ENCODE results near the gene TLCD5. TPM values are rescaled to one million over a fixed set of nuclear protein-coding genes. Genes with fewer than 3 reads are reported as not detected.

Gene TLCD5
- total RNA-seq, 1 experiment from 2014 or later, result 7.1 TPM

DNA sequence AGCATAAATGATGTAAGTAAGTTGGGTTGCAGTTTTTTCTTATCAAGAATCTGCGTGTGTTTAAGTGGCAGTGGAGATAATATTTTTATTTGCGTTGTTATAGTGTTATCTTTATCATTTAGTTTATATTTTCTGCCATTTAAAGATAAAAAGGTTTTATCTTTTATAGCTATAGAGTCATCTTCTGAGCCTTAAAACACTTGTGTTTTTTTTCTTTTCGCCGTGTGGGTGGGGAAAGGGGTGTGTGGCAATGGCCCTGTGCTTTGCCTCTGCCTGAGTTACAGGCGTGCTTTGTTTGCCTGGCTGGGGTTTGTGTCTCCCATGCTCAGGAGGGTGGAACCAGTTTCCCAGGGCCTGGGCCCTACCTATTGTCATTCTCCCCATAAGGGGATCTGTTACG lies 27.3 kb downstream of the TLCD5 start:
- Histone ChIP-seq H3K23ac (ENCODE audit: insufficient read length, low read depth, low read length) (no peak overlapping the region), H3K4me1 (ENCODE audit: insufficient read depth, low read length) (no peaks in the 10 kb centered on the region; the same call in 1 of the 2 replicates), H2BK15ac (ENCODE audit: low read depth, low read length) (no peak overlapping the region), H2AFZ (ENCODE audit: low read length) (no peak overlapping the region), H3K9ac (ENCODE audit: extremely low read depth, insufficient read length, low read length) (no peak overlapping the region), H4K91ac (ENCODE audit: insufficient read length, low read depth, low read length) (no peak overlapping the region), H3K4ac (ENCODE audit: low read depth, low read length) (no peak overlapping the region), H3K27ac (ENCODE audit: insufficient read length, low read depth, low read length) (no peak overlapping the region), H3K79me2 (ENCODE audit: insufficient read depth, low read length) (peaks cover 10% of the 10 kb centered on the region; the same call in 1 of the 2 replicates), H2BK120ac (ENCODE audit: low read depth, low read length, poor library complexity, severe bottlenecking) (no peak overlapping the region), H2BK20ac (ENCODE audit: low read depth, low read length, poor library complexity, severe bottlenecking) (no peak overlapping the region), H4K20me1 (ENCODE audit: control insufficient read depth, insufficient read depth, insufficient read length) (no peaks in the 10 kb centered on the region), H3K23me2 (ENCODE audit: insufficient read length, low read depth, low read length, poor library complexity, severe bottlenecking) (no peaks in the 10 kb centered on the region), H3K9me3 (ENCODE audit: control insufficient read depth, low read depth, low read length) (no peaks in the 10 kb centered on the region), H4K5ac (ENCODE audit: insufficient read length, low read depth, low read length) (no peak overlapping the region), H2AK5ac (ENCODE audit: insufficient read length, low read length) (no peak overlapping the region), H3T11ph (ENCODE audit: low read length) (no peak overlapping the region), H3K18ac (ENCODE audit: insufficient read length, low read depth, low read length) (no peak overlapping the region), H3K79me1 (ENCODE audit: insufficient read depth, low read depth, low read length, poor library complexity, severe bottlenecking) (peaks cover 10% of the 10 kb centered on the region), H4K8ac (replicated peaks; ENCODE audit: insufficient read length, low read depth, low read length) (no peak overlapping the region), H2BK12ac (ENCODE audit: insufficient read length, low read depth, low read length) (no peak overlapping the region), H3K27me3 (ENCODE audit: insufficient read depth, low read length) (no peaks in the 10 kb centered on the region), H2BK5ac (ENCODE audit: insufficient read length, low read length) (no peak overlapping the region), H3K56ac (ENCODE audit: insufficient read length, low read depth, low read length) (no peak overlapping the region), H3K14ac (ENCODE audit: insufficient read depth, low read length) (no peak overlapping the region), H3K4me2 (ENCODE audit: insufficient read depth, insufficient read length, low read length) (no peak overlapping the region)
- no peak overlapping the region for H3K27ac Mint-ChIP-seq
- H3K9me3 Mint-ChIP-seq, result no peaks in the 10 kb centered on the region
- no peak overlapping the region for H3K4me3 Mint-ChIP-seq
- H3K27me3 Mint-ChIP-seq (ENCODE audit: low read depth), result no peaks in the 10 kb centered on the region
- TF ChIP-seq, protein P1, sequence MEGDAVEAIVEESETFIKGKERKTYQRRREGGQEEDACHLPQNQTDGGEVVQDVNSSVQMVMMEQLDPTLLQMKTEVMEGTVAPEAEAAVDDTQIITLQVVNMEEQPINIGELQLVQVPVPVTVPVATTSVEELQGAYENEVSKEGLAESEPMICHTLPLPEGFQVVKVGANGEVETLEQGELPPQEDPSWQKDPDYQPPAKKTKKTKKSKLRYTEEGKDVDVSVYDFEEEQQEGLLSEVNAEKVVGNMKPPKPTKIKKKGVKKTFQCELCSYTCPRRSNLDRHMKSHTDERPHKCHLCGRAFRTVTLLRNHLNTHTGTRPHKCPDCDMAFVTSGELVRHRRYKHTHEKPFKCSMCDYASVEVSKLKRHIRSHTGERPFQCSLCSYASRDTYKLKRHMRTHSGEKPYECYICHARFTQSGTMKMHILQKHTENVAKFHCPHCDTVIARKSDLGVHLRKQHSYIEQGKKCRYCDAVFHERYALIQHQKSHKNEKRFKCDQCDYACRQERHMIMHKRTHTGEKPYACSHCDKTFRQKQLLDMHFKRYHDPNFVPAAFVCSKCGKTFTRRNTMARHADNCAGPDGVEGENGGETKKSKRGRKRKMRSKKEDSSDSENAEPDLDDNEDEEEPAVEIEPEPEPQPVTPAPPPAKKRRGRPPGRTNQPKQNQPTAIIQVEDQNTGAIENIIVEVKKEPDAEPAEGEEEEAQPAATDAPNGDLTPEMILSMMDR (conservative IDR thresholded peaks at IDR 0.05), result no peak
- peaks cover 22 to 31% of the 10 kb centered on the region in 2 experiments for H3K4me1 Mint-ChIP-seq
- no peak for DNase-seq
- no CpG with 5 or more reads among the region's 6 CpGs for WGBS (ENCODE audit: extremely low coverage, insufficient read length, low lambda C conversion rate)
- peaks cover 0 to 4% (median 0%) of the 10 kb centered on the region in 3 experiments; a peak in 1 of 7 replicates for H3K36me3 Mint-ChIP-seq (ENCODE audit: insufficient read depth in 1 of 3, low read depth in 3 of 3)
